AG09319 (cell line): Measurements from ENCODE around the gene DPPA2.

Experiments used
- DNase-seq: peaks from one replicate; pipeline ENCODE4 v3.0.0-alpha.2; 2010; ENCODE audit warnings: low read depth; ENCODE audit errors: extremely low read depth
- CTCF ChIP-seq: IDR thresholded peaks from 2 replicates; pipeline ENCODE4 v1.5.1; 2011; ENCODE audit warnings: low read depth, mild to moderate bottlenecking, inconsistent platforms, low read length, moderate library complexity

Gene DPPA2

DNA sequence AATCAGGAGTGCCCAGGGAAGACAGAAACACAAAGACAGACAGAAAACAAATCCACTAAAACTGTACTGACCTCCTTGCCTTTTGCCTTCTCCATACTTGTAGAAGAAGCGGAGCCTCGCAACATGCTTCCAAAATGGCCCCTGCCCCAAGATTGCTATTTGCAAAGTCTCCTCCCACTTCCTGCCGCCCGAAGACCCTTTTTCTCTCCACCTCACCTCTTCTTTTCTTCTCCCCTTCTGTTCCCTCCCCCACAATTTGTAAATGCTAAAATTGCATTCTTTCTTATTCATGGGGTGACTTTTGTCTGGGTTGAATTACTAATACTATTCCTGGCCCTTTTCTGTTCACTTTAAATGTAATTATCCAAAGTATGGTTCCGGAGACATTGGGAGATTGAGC is 21.1 kb upstream of the DPPA2 start, which contains the start of gene DPPA4:
TSS of gene DPPA4 (minus strand) at position 154 of the 400 bp plus-strand sequence. CDS start at position 125, 29 bp downstream.
- no peak for TF ChIP-seq CTCF
- no peak for DNase-seq

- DNase-seq: no peak
- no peak for TF ChIP-seq CTCF
Observed at GRCh38 chr3:109336291-109336861, 20.1 kb upstream of the DPPA2 start.

- no peak for DNase-seq
- TF ChIP-seq CTCF: no peak
Observed at GRCh38 chr3:109334572-109334971, 18.3 kb upstream of the DPPA2 start.

- TF ChIP-seq CTCF: no peak
- no peak for DNase-seq
Observed at GRCh38 chr3:109331692-109332091, 15.4 kb upstream of the DPPA2 start.

GRCh38 chr3:109330405-109330804 is 14.1 kb upstream of the DPPA2 start:
- TF ChIP-seq CTCF: no peak
- DNase-seq: no peak

- DNase-seq: no peak
Observed at GRCh38 chr3:109328202-109328601, 11.9 kb upstream of the DPPA2 start.

GRCh38 chr3:109325657-109326056 is 9.3 kb upstream of the DPPA2 start:
- no peak for DNase-seq
- no peak for TF ChIP-seq CTCF

More at GRCh38 chr3:109328202-109328601, 11.9 kb upstream of the DPPA2 start:
- no peak for TF ChIP-seq CTCF
